Measurements from ENCODE around the gene LRP5.
A peak's percentile ranks its signal among the peaks of the same experiment; 100 is the strongest.
"Not testable (repeated sequence)": the region's sequence is repeated elsewhere in the genome, so short reads cannot be mapped to it uniquely, and the experiment has no call there.

The LRP5 gene

DNA sequence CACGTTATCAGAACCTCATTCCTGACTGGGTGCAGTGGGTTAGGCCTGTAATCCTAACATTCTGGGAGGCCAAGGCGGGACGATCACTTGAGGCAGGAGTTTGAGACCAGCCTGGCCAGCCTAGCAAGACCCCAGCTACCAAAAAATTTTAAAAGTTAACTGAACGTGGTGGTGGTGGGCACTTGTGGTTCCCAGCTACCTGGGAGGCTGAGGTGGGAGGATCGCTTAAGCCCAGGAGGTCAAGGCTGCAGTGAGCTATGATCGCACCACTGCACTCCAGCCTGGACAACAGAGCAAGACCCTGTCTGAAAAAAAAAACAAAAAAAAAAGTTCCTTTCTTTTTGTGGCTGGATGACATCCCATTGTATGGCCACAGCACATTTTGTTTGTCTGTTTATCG, 80.4 kb downstream of the LRP5 start:
- DNase-seq (ENCODE audit: low read depth): no peak

- no peak for DNase-seq (ENCODE audit: low read depth)
These were observed 84.1 kb downstream of the LRP5 start for GRCh38 chr11:68396516-68396915.

- no peak for DNase-seq (ENCODE audit: low read depth)
These were observed 84.9 kb downstream of the LRP5 start for GRCh38 chr11:68397256-68397655.

DNA sequence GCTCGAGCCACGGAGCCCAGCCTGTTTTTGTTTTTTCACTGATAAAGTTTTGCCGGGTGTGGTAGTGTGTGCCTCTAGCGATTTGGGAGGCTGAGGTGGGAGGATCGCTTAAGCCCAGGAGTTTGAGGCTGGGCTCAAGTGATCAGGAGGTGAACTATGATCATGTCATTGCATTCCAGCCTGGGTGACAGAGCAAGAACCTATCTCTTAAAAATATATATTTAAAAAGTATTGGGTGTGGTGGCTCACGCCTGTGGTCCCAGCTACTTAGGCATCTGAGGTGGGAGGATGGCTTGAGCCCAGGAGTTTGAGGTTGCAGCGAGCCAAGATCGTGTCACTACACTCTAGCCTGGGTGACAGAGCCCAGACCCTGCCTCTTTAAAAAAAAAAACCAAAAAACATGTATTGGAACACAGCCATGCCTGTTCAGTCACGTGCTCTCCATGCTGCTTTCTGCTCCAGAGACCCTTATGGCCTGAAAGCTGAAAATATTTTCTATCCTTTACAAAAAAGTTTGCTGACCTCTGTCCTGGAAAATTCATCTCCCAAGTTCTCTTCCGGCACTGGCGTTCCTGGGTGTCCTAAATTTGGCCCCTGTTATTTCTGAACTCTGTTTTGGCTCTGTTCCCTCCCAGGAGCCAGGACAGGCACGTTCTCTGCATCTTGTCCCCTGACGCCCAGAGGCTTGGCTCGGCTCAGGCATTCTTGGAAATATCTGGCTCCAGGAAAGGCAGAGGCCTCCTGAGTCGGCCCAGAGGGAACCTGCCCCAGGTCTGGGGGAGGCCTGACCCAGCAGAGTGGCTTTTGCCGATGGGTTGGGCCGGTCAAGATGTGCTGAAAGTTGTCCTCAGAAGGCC, 86.8 kb downstream of the LRP5 start:
- peak; percentile 26 for DNase-seq (ENCODE audit: low read depth)

DNA sequence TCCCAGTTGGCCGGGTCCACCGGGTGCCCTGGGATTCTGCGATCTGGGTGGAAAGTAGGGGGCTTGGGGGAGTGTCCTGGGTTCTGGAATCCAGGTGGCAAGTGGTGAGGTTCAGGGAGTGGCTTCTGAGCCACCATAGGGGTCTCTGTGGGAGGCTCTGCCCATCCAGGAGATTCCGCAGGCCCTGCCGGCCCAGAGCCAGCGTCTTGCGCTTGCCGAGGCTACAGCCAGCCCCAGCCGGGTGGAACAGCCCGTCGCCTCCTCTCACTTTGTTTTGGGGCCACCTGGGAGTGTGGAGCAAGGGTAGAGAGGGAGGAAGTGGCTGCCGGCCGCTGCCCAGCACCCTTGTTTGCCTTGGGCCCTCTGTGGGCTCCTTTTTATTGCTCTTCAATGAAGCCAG, 87.5 kb downstream of the LRP5 start:
- DNase-seq (ENCODE audit: low read depth): no peak

GRCh38 chr11:68400584-68400983, 88.2 kb downstream of the LRP5 start:
- DNase-seq (ENCODE audit: low read depth): not testable (repeated sequence)

DNA sequence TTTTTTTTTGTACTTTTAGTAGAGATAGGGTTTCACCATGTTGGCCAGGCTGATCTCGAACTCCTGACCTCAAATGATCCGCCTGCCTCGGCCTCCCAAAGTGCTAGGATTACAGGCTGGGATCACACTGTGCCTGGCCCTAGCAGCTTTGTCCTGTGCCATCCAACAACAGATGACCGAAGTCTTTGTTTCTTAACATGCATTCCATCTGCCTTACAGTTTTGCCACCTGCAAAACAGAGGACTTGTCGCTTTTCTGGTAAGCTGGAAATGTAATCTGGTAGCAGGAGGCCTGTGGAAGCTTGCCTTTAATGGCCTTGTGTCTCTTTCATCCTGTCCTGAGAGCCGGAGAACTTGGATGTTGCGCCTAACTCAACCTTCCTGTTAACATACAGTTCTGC, 89.5 kb downstream of the LRP5 start:
- no peak for DNase-seq (ENCODE audit: low read depth)

- no peak for DNase-seq (ENCODE audit: low read depth)
These were observed 90.1 kb downstream of the LRP5 start for GRCh38 chr11:68402355-68403031.

DNA sequence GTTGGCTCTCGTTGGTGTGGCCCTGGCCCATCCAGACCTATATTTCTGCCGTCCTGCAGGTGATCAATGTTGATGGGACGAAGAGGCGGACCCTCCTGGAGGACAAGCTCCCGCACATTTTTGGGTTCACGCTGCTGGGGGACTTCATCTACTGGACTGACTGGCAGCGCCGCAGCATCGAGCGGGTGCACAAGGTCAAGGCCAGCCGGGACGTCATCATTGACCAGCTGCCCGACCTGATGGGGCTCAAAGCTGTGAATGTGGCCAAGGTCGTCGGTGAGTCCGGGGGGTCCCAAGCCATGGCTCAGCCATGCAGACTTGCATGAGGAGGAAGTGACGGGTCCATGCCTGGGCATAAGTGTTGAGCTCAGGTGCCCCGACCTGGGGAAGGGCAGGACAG, 91.0 kb downstream of the LRP5 start:
- no peak for DNase-seq (ENCODE audit: low read depth)

GRCh38 chr11:68403831-68404230, 91.4 kb downstream of the LRP5 start:
- DNase-seq (ENCODE audit: low read depth): no peak

DNA sequence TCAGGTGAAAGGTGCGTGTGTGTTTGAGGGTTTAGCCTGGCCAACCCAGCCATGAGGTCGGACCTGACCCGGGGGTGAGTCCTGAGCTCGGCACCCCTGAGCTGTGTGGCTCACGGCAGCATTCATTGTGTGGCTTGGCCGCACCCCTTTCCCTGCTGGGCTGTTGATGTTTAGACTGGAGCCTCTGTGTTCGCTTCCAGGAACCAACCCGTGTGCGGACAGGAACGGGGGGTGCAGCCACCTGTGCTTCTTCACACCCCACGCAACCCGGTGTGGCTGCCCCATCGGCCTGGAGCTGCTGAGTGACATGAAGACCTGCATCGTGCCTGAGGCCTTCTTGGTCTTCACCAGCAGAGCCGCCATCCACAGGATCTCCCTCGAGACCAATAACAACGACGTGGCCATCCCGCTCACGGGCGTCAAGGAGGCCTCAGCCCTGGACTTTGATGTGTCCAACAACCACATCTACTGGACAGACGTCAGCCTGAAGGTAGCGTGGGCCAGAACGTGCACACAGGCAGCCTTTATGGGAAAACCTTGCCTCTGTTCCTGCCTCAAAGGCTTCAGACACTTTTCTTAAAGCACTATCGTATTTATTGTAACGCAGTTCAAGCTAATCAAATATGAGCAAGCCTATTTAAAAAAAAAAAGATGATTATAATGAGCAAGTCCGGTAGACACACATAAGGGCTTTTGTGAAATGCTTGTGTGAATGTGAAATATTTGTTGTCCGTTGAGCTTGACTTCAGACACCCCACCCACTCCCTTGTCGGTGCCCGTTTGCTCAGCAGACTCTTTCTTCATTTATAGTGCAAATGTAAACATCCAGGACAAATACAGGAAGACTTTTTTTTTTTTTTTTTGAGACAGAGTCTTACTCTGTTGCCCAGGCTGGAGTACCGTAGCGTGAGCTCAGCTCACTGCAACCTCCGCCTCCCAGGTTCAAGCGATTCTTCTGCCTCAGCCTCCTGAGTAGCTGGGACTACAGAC, 94.2 kb downstream of the LRP5 start:
- DNase-seq (ENCODE audit: low read depth): no peak

GRCh38 chr11:68408512-68408911, 96.1 kb downstream of the LRP5 start:
- no peak for DNase-seq (ENCODE audit: low read depth)

- DNase-seq (ENCODE audit: low read depth): no peak
These were observed 97.5 kb downstream of the LRP5 start for GRCh38 chr11:68409748-68410344.

DNA sequence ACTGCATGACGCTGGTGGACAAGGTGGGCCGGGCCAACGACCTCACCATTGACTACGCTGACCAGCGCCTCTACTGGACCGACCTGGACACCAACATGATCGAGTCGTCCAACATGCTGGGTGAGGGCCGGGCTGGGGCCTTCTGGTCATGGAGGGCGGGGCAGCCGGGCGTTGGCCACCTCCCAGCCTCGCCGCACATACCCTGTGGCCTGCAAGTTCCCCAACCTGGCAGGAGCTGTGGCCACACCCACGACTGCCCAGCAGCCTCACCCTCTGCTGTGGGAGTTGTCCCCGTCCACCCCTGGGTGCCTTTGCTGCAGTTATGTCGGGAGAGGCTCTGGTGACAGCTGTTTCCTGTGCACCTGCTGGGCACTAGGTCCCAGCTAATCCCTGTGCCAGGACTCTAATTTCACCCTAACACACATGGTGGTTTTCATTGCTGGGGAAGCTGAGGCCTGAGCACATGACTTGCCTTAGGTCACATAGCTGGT, 99.2 kb downstream of the LRP5 start:
- no peak for DNase-seq (ENCODE audit: low read depth)

- peak; percentile 39 for DNase-seq (ENCODE audit: low read depth)
These were observed 100.4 kb downstream of the LRP5 start for GRCh38 chr11:68412593-68413475.

- no peak for DNase-seq (ENCODE audit: low read depth)
These were observed 101.2 kb downstream of the LRP5 start for GRCh38 chr11:68413591-68413999.

- no peak for DNase-seq (ENCODE audit: low read depth)
These were observed 102.3 kb downstream of the LRP5 start for GRCh38 chr11:68414496-68415221.

DNA sequence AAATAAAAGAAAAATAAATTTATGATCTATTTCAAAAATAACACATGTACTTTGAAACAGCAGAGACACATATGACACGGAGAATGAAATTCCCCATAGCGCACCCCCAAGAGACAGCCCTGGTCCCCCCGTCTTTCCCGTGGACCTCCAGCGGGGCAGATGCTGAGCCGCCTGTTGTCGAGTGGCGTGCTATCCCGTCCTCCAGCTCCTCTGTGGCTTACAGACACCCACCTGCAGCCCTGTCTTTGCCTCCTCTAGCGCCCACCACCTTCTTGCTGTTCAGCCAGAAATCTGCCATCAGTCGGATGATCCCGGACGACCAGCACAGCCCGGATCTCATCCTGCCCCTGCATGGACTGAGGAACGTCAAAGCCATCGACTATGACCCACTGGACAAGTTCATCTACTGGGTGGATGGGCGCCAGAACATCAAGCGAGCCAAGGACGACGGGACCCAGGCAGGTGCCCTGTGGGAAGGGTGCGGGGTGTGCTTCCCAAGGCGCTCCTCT, 103.7 kb downstream of the LRP5 start:
- no peak for DNase-seq (ENCODE audit: low read depth)

DNA sequence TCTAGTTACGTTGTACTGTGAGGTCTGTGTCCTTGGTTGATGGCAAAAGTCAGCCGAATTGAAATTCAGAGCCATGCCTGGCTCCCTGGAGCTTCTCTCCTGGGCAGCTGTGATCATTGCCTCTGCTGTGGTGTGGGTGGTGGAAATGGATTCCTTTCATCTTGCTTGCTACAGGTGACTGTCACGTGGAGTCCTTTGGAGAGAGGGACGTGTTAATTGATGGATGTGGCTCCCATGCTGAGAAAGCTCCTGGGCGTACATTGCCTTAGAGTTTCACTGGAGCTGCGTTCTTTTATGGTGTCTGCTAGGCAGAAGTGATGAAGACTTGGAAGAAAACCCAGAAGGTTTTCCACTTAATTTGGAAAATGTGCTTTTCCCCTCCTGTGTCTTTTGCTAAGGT, 106.3 kb downstream of the LRP5 start:
- DNase-seq (ENCODE audit: low read depth): no peak

GRCh38 chr11:68420171-68420570, 107.8 kb downstream of the LRP5 start:
- no peak for DNase-seq (ENCODE audit: low read depth)
